Tibial nerve (tissue), 4 donors: ENCODE results near the gene ARHGEF4.

Experiments used
- EP300 ChIP-seq, 2 donors: sonication (generic); formaldehyde crosslinking; IDR thresholded peaks; one replicate each; pipeline ENCODE4 v1.6.1; 2017; ENCODE audit warnings: antibody characterized with exemption in 2 of 2, mild to moderate bottlenecking in 1 of 2
- POLR2A ChIP-seq, 2 donors: fragments of 450-650 bp; IDR thresholded peaks; one replicate each; pipeline ENCODE4 v1.6.1; 2017; ENCODE audit warnings: antibody characterized with exemption in 2 of 2, mild to moderate bottlenecking in 2 of 2, moderate library complexity in 2 of 2
- TF ChIP-seq, protein P1 (sequence below), 5 experiments: fragments of 200-600 bp in 3 of 5; fragments of 450-650 bp in 2 of 5; sonication (generic) in 3 of 5; IDR thresholded peaks; one replicate each; pipeline ENCODE4 v1.5.1; 2016 to 2019; ENCODE audit warnings: antibody characterized with exemption in 5 of 5, mild to moderate bottlenecking in 3 of 5, moderate library complexity in 2 of 5

DNA sequence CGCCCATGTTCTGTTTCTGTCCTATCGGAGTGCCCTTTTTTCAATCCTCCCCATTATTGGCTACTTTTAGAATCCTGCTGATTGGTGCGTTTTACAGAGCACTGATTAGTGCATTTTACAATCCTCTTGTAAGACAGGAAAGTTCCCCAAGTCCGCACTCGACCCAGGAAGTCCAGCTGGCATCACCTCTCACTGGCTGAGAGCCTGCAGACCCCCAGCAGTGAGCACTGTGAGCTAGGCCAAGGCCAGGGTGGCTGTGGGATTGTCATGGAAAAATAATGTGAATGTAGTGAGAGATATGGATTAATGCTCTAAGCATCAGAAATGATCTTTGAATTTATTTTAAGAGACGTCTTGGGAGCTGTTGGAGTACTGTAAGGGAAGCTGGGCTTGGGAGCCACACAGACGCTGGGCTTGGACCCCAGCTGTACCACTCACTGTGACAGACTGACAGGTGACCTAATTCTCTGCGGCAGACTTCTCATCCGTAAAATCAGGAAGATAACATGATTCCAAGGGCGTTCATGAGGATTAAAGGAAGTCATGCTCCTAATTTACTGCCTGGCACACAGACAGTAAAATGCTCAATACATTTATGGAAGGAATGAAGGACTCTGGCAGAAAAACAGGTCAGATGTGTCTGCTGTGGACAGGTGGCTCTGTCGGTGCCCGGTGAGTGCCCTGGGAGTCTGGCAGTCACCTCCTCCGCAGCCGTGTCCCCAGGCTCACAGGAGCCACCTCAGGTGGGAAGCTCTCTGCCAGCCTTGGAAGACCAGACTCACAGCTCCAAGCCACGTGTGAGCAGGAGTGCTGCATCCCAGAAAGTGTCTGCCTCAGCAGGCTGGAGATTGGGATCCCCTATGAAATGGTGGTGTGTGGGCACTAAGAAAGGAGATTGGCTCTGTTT lies 151.1 kb downstream of the ARHGEF4 start:
- no peak for TF ChIP-seq POLR2A (IDR thresholded peaks at IDR 0.05)
- TF ChIP-seq, protein P1, sequence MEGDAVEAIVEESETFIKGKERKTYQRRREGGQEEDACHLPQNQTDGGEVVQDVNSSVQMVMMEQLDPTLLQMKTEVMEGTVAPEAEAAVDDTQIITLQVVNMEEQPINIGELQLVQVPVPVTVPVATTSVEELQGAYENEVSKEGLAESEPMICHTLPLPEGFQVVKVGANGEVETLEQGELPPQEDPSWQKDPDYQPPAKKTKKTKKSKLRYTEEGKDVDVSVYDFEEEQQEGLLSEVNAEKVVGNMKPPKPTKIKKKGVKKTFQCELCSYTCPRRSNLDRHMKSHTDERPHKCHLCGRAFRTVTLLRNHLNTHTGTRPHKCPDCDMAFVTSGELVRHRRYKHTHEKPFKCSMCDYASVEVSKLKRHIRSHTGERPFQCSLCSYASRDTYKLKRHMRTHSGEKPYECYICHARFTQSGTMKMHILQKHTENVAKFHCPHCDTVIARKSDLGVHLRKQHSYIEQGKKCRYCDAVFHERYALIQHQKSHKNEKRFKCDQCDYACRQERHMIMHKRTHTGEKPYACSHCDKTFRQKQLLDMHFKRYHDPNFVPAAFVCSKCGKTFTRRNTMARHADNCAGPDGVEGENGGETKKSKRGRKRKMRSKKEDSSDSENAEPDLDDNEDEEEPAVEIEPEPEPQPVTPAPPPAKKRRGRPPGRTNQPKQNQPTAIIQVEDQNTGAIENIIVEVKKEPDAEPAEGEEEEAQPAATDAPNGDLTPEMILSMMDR (IDR thresholded peaks at IDR 0.05): no peak
- TF ChIP-seq EP300 (IDR thresholded peaks at IDR 0.05): no peak
